Activated naive CD4-positive, alpha-beta T cell treated with anti-CD3 and anti-CD28 coated beads, Interleukin-2, amount 10 ng/mL, durations not matched to agents 7 days and 5 days (primary cell): ENCODE measurements around the gene TM4SF4.

Source experiments
- CTCF ChIA-PET: fragments of 350-600 bp; sonication (Branson Sonifier 250); formaldehyde crosslinking; loops from one replicate; lab custom pipeline; 2021; ENCODE audit warnings: antibody characterized with exemption; lab: Charles Lee
- DNase-seq: peaks from one replicate; pipeline ENCODE4 v3.0.0-alpha.2; 2020
- H3K27ac Mint-ChIP-seq: one replicate; pipeline ENCODE4 v1.8.0; 2021; ENCODE audit warnings: mild to moderate bottlenecking, moderate library complexity, mixed read lengths
- H3K27me3 Mint-ChIP-seq: one replicate; pipeline ENCODE4 v1.8.0; 2021; ENCODE audit warnings: mild to moderate bottlenecking, mixed read lengths
- H3K36me3 Mint-ChIP-seq: one replicate; pipeline ENCODE4 v1.8.0; 2021; ENCODE audit warnings: mixed read lengths
- H3K4me1 Mint-ChIP-seq: one replicate; pipeline ENCODE4 v1.8.0; 2021; ENCODE audit warnings: mixed read lengths
- H3K4me3 Mint-ChIP-seq: one replicate; pipeline ENCODE4 v1.8.0; 2021; ENCODE audit warnings: mild to moderate bottlenecking, moderate library complexity, mixed read lengths
- H3K9me3 Mint-ChIP-seq: one replicate; pipeline ENCODE4 v1.8.0; 2021; ENCODE audit warnings: mixed read lengths

TM4SF4 gene

DNA sequence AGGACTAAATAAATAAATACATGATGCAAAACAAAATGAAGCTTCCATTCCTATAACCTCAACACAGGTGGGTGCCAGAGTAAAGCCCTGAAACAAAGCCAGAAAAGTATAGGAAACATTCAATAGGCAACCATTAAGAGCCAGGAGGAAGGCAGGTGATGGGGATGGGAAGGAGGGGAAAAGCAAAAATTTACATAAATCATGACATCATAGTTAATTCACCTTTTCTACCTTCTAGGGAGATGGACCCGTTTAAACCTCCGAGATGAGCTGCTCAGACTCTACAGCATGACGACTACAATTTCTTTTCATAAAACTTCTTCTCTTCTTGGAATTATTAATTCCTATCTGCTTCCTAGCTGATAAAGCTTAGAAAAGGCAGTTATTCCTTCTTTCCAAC, 27.9 kb downstream of the TM4SF4 start:
- no peak overlapping the region for H3K27ac Mint-ChIP-seq
- no peaks in the 10 kb centered on the region for H3K36me3 Mint-ChIP-seq
- CTCF ChIA-PET, result interaction anchor here (1.1 kb wide), 1 partner anchor 10 kb away, joined by 3 read pairs; no protein-coding TSS in a partner anchor
- no peak for DNase-seq
- no peaks in the 10 kb centered on the region for H3K9me3 Mint-ChIP-seq
- H3K4me3 Mint-ChIP-seq, result no peak overlapping the region
- peaks cover 25% of the 10 kb centered on the region for H3K27me3 Mint-ChIP-seq
- H3K4me1 Mint-ChIP-seq, result no peaks in the 10 kb centered on the region

GRCh38 chr3:149506540-149506939, 32.0 kb downstream of the TM4SF4 start:
- CTCF ChIA-PET, result no interaction called here
- Mint-ChIP-seq H3K4me3 (no peak overlapping the region), H3K27me3 (peaks cover 32% of the 10 kb centered on the region), H3K36me3 (no peaks in the 10 kb centered on the region), H3K4me1 (no peaks in the 10 kb centered on the region), H3K27ac (no peak overlapping the region), H3K9me3 (no peaks in the 10 kb centered on the region)
- no peak for DNase-seq

- CTCF ChIA-PET, result no interaction called here
- Mint-ChIP-seq H3K27ac (no peak overlapping the region), H3K36me3 (no peaks in the 10 kb centered on the region), H3K27me3 (peaks cover 32% of the 10 kb centered on the region), H3K9me3 (no peaks in the 10 kb centered on the region), H3K4me1 (no peaks in the 10 kb centered on the region), H3K4me3 (no peak overlapping the region)
- no peak for DNase-seq
These were observed 32.5 kb downstream of the TM4SF4 start for GRCh38 chr3:149506965-149507364.

- Mint-ChIP-seq H3K4me3 (no peak overlapping the region), H3K9me3 (no peaks in the 10 kb centered on the region), H3K36me3 (no peaks in the 10 kb centered on the region), H3K4me1 (no peaks in the 10 kb centered on the region), H3K27ac (no peak overlapping the region), H3K27me3 (peaks cover 37% of the 10 kb centered on the region)
- CTCF ChIA-PET, result interaction anchor here (1.0 kb wide), 1 partner anchor 301 kb away, joined by 3 read pairs; no protein-coding TSS in a partner anchor
- no peak for DNase-seq
These were observed 33.2 kb downstream of the TM4SF4 start for GRCh38 chr3:149507491-149508324.

DNA sequence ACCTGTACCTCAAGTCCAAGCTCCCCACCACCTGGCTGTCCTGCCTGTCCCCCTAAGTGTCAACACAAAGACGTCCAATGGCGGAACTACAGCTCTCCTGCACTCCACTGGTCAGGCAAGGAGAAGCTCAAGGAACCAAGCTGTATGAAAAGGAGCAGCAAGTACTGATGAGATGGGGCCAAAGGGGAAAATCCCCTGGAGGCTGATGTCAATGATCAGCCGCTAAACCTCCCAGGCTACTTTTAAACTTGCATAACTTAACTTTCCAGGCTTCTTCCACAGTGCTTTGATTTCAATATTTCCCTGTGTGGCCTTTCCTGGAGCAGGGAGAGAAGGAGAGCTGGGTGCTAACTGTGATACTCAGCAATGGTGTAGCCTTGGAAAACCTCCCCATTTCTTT, 35.0 kb downstream of the TM4SF4 start:
- Mint-ChIP-seq H3K36me3 (no peaks in the 10 kb centered on the region), H3K4me3 (no peak overlapping the region), H3K4me1 (no peaks in the 10 kb centered on the region), H3K27ac (no peak overlapping the region), H3K9me3 (no peaks in the 10 kb centered on the region), H3K27me3 (peaks cover 33% of the 10 kb centered on the region)
- no peak for DNase-seq
- CTCF ChIA-PET, result no interaction called here

DNA sequence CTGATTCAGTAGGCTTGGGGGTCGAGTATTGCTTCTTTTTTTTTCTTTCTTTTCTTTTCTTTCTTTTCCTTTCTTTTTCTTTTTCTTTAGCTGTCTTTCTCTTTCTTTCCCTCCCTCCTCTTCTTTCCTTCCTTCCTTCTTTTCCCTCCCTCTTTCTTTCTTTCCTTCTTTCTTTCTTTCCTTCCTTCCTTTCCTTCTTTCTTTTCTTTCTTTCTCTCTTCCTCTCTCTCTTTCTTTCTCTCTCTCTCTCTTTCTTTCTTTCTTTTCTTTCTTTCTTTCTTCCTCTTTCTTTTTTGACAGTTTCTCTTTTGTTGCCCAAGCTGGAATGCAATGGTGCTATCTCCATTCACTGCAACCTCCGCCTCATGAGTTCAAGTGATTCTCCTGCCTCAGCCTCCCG, 36.0 kb downstream of the TM4SF4 start:
- Mint-ChIP-seq H3K27me3 (peaks cover 33% of the 10 kb centered on the region), H3K36me3 (no peaks in the 10 kb centered on the region), H3K4me3 (no peak overlapping the region), H3K9me3 (no peaks in the 10 kb centered on the region), H3K27ac (no peak overlapping the region), H3K4me1 (no peaks in the 10 kb centered on the region)
- DNase-seq, result no peak
- CTCF ChIA-PET, result interaction anchor here (0.6 to 1.3 kb wide), 2 partner anchors 16 to 30 kb away, joined by 3 to 4 read pairs; no protein-coding TSS in a partner anchor

- Mint-ChIP-seq H3K4me3 (no peak overlapping the region), H3K27ac (no peak overlapping the region), H3K9me3 (no peaks in the 10 kb centered on the region), H3K36me3 (no peaks in the 10 kb centered on the region), H3K27me3 (peaks cover 33% of the 10 kb centered on the region), H3K4me1 (no peaks in the 10 kb centered on the region)
- CTCF ChIA-PET, result interaction anchor here (0.6 to 2.0 kb wide), 3 partner anchors 16 to 260 kb away, joined by 3 to 12 read pairs (median 4); no protein-coding TSS in a partner anchor
- DNase-seq, result no peak
These were observed 36.6 kb downstream of the TM4SF4 start for GRCh38 chr3:149511040-149511626.

GRCh38 chr3:149512073-149512782, 37.7 kb downstream of the TM4SF4 start:
- Mint-ChIP-seq H3K27me3 (peaks cover 28% of the 10 kb centered on the region), H3K4me3 (no peak overlapping the region), H3K27ac (no peak overlapping the region), H3K4me1 (no peaks in the 10 kb centered on the region), H3K36me3 (no peaks in the 10 kb centered on the region), H3K9me3 (no peaks in the 10 kb centered on the region)
- DNase-seq, result peak; percentile 39
- CTCF ChIA-PET, result interaction anchor here (0.6 to 2.0 kb wide), 7 partner anchors 15 to 296 kb away, joined by 3 to 12 read pairs (median 4); no protein-coding TSS in a partner anchor

DNA sequence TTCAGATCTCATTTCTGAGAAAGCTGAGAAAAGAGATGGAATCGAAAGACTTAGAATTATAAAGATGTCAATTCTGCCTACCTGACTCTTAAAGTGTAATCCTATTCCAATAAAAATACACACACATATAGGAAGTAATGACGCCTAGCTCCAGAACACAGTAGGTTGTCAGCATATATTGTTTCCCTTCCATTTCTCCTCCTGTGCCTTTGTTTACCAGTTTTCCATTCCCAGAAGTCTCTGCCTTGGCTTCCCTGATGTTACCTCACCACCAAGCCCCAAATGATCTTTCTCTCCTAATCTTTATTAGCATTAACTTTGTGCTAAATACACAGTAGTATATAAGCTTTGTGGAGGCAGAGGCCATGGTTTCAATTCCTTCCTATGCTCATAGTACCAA, 40.0 kb downstream of the TM4SF4 start:
- H3K4me1 Mint-ChIP-seq, result no peaks in the 10 kb centered on the region
- DNase-seq, result no peak
- no peaks in the 10 kb centered on the region for H3K36me3 Mint-ChIP-seq
- H3K9me3 Mint-ChIP-seq, result no peaks in the 10 kb centered on the region
- no peak overlapping the region for H3K4me3 Mint-ChIP-seq
- H3K27ac Mint-ChIP-seq, result no peak overlapping the region
- CTCF ChIA-PET, result interaction anchor here (0.5 to 1.9 kb wide), 4 partner anchors 54 to 257 kb away, joined by 3 to 6 read pairs (median 5); no protein-coding TSS in a partner anchor
- H3K27me3 Mint-ChIP-seq, result peaks cover 20% of the 10 kb centered on the region

DNA sequence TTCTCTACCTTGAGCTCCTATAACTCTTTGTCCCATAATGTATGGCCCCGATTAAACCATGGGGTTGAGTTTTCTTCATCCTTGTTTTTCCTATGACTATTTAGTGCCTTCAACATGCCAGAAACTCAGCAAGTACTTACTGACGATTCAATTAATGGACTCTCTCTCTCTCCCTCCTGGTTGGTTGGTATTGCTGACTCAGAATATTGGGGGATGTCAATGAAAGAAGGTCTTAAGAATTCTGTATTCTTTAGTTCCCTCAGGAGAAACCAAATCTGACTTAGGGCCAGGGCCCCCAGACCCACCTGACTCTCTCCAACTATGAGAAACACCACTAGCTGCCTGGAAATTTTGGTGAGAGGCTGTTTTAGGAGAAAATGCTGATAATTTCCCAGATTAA, 40.8 kb downstream of the TM4SF4 start:
- DNase-seq, result no peak
- no peaks in the 10 kb centered on the region for H3K4me1 Mint-ChIP-seq
- H3K4me3 Mint-ChIP-seq, result no peak overlapping the region
- no peaks in the 10 kb centered on the region for H3K9me3 Mint-ChIP-seq
- no peak overlapping the region for H3K27ac Mint-ChIP-seq
- no peaks in the 10 kb centered on the region for H3K36me3 Mint-ChIP-seq
- CTCF ChIA-PET, result interaction anchor here (1.6 to 1.9 kb wide), 2 partner anchors 53 to 256 kb away, joined by 4 to 6 read pairs; no protein-coding TSS in a partner anchor
- H3K27me3 Mint-ChIP-seq, result peaks cover 14% of the 10 kb centered on the region

DNA sequence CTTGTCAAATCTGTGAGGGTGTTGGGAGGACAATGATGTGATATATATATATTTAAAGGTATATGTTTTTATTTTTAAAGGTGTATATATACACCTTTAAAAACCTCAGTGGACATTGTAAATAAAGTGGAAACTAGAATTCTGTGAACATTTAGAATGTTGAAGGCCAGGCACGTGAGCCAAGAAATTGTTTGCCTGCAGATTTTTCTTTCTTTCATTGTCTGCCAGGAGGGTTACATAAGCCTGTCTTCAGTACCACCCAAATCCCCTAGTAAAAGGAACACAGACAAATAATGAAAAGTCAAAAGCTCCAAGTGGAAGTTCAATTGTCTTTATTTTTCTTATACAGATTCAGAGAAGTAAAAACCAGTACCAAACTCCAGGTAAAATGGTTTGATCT, 42.4 kb downstream of the TM4SF4 start:
- Mint-ChIP-seq H3K4me3 (no peak overlapping the region), H3K27ac (no peak overlapping the region), H3K27me3 (peaks cover 9% of the 10 kb centered on the region), H3K36me3 (no peaks in the 10 kb centered on the region), H3K9me3 (no peaks in the 10 kb centered on the region), H3K4me1 (no peaks in the 10 kb centered on the region)
- CTCF ChIA-PET, result no interaction called here
- DNase-seq, result no peak

GRCh38 chr3:149519912-149520311, 45.4 kb downstream of the TM4SF4 start:
- Mint-ChIP-seq H3K27me3 (peaks cover 4% of the 10 kb centered on the region), H3K4me1 (no peaks in the 10 kb centered on the region), H3K4me3 (no peak overlapping the region), H3K9me3 (no peaks in the 10 kb centered on the region), H3K36me3 (no peaks in the 10 kb centered on the region), H3K27ac (no peak overlapping the region)
- CTCF ChIA-PET, result no interaction called here
- DNase-seq, result no peak

DNA sequence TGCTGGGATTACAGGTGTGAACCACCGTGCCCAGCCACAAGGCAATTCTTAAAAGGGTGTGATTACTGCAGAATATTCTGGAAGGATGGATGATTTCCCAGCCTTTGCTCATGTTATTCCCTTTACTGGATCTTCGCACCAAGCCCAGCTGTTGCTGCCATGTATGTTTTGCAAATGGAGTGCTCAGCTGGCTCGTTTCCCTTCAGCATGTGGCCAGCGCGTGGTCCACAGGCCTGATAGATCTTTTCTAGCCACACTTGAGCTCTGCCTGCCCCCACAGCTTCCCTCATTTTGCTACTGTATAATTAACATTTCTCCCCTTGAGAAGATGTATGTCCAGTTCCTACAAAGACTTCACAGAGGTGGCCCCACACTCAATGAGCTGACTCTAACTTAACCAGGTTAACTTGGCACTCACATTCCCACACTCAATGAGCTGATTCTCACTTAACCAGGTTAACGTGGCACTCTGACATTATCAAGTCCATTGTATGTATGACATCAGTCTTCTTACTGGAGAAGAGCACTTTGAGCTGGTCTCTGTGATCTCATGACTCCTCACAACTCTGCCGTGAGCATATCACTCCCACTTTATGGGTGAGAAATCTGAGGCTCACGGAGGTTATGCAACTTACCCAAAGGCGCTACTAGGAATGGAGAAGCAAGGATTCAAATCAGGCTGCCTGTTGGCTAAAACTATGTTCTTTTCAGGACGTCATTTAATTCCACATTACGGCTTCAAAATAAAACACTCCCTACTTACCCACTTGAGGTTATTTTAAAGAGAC, 49.2 kb downstream of the TM4SF4 start:
- no peak overlapping the region for H3K27ac Mint-ChIP-seq
- H3K27me3 Mint-ChIP-seq, result peaks cover 5% of the 10 kb centered on the region
- no peak for DNase-seq
- CTCF ChIA-PET, result interaction anchor here (0.6 to 1.0 kb wide), 2 partner anchors 45 to 96 kb away, joined by 3 to 4 read pairs; no protein-coding TSS in a partner anchor
- no peaks in the 10 kb centered on the region for H3K4me1 Mint-ChIP-seq
- H3K4me3 Mint-ChIP-seq, result no peak overlapping the region
- no peaks in the 10 kb centered on the region for H3K36me3 Mint-ChIP-seq
- H3K9me3 Mint-ChIP-seq, result no peaks in the 10 kb centered on the region
